Stimulated activated CD4-positive, alpha-beta T cell treated with anti-CD3 and anti-CD28 coated beads, Interleukin-1b, Interleukin-23, amount 100 ng/mL, for 1 hour (primary cell): Measurements from ENCODE around the gene ATN1.

Source experiments
- DNase-seq, 2 donors: peaks; one replicate each; pipeline ENCODE4 v3.0.0-alpha.2; 2020; ENCODE audit warnings: low read depth in 2 of 2

The ATN1 gene

GRCh38 chr12:6925239-6925539 lies 2.6 kb upstream of the ATN1 start:
- no peak for DNase-seq

- no peak for DNase-seq
Observed at GRCh38 chr12:6925540-6926279, 2.0 kb upstream of the ATN1 start.

GRCh38 chr12:6928022-6928702 lies 403 bp downstream of the ATN1 start:
- no peak for DNase-seq

- DNase-seq, result no peak
Observed at GRCh38 chr12:6928703-6929407, 1.1 kb downstream of the ATN1 start.

- DNase-seq, result no peak
Observed at GRCh38 chr12:6929466-6930452, 2.0 kb downstream of the ATN1 start.

GRCh38 chr12:6932766-6933165 lies 5.0 kb downstream of the ATN1 start:
- DNase-seq, result no peak

GRCh38 chr12:6934110-6934509 lies 6.4 kb downstream of the ATN1 start:
- no peak for DNase-seq

- DNase-seq, result no peak
Observed at GRCh38 chr12:6935371-6936193, 7.8 kb downstream of the ATN1 start.

- DNase-seq, result no peak
Observed at GRCh38 chr12:6936194-6936635, 8.5 kb downstream of the ATN1 start.

GRCh38 chr12:6936636-6937480 lies 9.1 kb downstream of the ATN1 start:
- no peak for DNase-seq

GRCh38 chr12:6937481-6938352 lies 10.0 kb downstream of the ATN1 start:
- peak; percentile 77 to 86 for DNase-seq

- DNase-seq, result no peak
Observed at GRCh38 chr12:6938353-6939190, 10.8 kb downstream of the ATN1 start.

GRCh38 chr12:6939191-6939540 lies 11.4 kb downstream of the ATN1 start:
- DNase-seq, result no peak

GRCh38 chr12:6941267-6941666 lies 13.5 kb downstream of the ATN1 start:
- DNase-seq, result no peak

- no peak for DNase-seq
Observed at GRCh38 chr12:6941782-6942181, 14.0 kb downstream of the ATN1 start.

GRCh38 chr12:6942331-6942665 lies 14.5 kb downstream of the ATN1 start:
- DNase-seq, result no peak

- DNase-seq, result no peak
Observed at GRCh38 chr12:6943389-6943721, 15.6 kb downstream of the ATN1 start.

GRCh38 chr12:6943722-6944380 lies 16.1 kb downstream of the ATN1 start, which contains the start of the genes C12orf57 and RNU7-1:
TSS of gene C12orf57 (plus strand) at chr12:6944022. CDS start at chr12:6944122, 100 bp downstream.
TSS of gene RNU7-1 (plus strand) at chr12:6943816.
- DNase-seq, result no peak
